GM03348 (cell line): ENCODE results near the gene C1orf105.

ENCODE experiments used
- DNase-seq: peaks from one replicate; pipeline ENCODE4 v3.0.0; 2012; ENCODE audit warnings: low spot score

The C1orf105 gene

DNA sequence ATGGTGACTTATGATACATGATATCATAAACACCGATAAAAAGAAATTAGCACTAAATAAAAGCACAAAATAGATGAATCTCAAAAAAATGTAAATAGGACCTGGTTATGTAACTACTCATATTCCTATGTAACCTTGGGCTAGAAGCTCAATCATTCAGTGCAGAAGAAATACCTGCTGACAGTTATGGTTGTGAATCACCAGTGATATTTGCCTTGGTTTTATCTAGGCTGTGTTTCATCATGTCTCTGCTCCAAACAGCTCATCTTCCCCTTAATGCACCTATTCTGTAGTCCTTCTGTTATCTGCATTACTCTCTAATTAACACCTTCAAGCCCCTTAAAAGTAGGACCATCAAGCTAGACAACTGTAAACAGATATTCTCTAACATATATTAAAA, 39.7 kb downstream of the C1orf105 start:
- no peak for DNase-seq

DNA sequence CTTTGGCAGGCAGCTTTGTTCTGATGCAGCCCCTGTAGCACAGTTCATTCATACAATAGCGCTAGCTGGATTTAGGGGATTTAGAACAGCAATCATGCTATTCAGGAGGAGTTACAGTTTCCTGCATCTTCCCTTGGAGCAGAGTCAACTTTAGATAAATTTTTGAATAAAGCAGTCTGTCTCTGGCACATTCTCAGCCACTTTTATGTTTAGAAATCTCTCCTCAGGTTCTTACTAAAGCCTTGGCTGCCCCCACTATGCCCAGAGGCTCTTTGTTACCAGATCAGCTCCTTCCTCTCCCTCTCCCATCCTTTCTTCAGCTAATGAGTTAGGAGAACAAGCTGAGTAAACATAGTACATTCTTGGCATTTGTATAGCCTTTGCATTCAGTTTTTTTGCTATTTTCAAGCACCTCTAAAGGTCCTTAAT, 40.4 kb downstream of the C1orf105 start:
- no peak for DNase-seq

DNA sequence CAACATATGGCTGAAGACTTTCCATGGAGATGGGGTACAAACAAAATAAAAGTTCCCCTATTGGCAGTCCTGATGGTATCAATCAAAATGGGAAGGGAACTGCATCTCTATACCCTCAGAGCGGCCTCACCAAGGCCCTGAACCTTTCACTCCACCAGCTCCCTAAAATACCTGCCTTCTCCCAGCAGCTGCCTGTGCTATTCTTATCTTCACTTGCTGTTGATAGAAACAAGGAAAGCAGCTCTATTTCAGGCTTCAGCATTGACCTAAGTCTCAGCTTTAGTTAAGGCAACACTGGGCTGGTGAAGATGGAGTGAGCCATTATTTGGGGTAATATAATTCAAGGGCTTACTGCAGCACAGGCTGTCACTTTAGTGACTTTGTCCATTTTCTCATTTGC, 45.1 kb downstream of the C1orf105 start:
- no peak for DNase-seq

DNA sequence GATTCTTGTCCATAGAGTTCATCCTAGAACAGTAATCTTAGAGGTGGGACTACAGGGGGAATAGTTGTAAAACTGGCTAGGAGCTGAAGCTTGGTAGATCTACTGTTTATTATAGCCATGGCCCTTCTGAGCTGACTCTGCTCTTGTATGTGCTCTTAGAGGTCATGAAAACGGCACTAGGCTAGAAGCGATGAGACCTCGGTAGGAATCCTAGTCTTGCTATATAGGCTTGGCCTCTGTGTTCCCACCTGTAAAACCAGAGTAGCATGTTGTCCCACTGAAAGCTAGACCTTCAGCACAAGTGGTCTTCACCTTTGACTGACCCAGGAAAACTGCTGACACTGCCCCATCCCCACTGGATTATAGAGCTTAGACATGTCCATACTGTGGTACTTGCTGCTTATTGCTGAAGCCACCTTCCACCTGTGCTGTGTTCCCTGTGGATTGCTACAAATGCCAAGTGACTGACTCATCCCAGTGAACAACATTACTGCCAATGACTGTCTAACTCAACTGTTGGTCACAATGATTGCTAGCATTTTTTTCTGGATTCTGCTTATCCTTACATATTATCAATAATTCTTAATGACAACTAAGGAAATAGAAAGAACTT, 46.4 kb downstream of the C1orf105 start:
- DNase-seq, result no peak

DNA sequence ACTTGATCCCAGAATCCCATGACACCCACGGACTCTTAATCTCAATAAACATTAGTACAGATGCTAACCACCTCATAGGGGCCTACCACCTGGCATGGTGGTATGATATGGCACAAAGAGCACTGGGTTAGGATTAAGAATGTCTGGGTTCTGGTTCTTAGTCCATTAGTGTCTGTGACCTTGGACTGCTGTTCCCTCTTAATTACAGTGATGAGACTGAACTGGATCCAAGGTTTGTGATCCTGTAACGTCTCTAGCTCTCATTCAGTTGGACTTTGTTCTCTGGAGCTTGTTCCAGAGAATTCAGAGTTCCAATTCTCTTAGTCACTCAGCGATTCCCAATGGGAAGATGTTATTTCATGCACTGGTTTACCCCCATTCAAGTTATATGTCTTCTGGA, 47.0 kb downstream of the C1orf105 start:
- DNase-seq, result no peak

DNA sequence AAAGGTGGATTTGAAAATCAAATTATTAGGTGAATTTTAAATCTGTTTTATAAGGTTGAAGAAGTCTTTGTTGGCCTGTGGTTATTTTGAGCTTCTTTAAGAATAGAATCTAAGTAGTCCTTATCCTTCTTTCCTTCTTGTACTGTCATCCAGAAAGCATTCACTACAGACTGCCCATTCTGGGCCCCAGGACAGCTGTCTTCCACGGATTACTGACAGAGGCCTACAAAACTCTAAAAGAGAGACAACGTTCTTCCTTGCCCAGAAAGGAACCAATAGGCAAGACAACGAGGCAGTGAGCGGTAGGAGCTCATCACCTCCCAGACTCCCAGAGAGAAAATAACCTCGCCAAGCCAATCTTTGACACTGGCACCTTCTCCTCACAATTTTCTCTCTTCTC, 47.8 kb downstream of the C1orf105 start:
- no peak for DNase-seq

DNA sequence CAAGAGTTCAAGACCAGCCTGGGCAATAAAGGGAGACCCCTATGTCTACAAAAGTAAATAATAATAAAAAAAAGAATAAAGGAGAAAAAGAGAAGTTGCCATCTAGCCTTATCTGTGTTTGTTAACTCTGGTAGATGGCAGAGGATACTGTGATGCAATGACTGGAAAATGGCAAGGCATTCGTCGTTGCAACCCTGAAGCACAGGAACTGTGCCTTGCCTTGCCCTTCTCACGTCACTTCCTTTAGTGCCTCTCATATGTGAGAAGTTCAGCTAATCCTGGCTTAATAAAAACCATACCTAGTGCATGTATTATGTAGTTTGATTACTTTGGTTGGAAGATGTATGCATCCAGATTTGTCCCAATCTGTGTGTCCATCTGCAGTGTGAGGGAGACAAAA, 49.2 kb downstream of the C1orf105 start:
- DNase-seq, result no peak

DNA sequence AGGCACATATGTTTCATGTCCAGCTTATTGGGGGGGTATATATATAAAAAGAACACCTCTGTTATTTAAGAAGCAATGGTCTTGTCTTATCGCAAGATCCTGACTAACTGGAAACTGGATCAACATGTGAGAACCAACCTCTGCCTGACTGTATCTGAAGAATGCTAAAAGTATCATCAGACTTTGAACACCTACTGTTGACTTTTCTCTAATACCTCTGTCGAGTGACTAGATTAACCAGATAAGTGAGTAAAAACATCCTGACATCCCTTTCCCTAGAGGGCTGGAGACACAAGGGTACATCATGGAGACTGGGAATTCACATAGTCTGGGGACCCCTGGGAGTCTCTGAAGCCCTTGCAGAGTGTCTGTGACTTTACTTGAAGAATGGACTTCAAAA, 49.7 kb downstream of the C1orf105 start:
- no peak for DNase-seq

DNA sequence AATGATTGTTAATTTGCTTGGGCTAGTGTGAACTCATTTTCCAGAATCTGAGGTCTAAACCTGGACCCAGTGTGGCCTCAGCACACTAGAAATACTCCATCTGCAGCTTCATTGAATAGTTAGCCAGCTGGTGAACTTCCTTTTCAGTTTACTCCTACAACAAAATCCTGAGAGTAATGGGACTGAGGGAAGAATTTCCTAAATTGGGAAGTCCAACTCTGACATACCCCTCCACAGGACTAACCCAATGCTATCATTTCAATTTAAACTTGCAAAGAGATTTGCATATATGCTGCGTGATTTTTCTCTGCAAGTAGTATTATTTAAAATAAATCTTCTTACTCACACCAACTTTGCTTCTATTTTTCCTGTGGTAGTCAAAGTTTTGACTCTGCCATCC, 51.2 kb downstream of the C1orf105 start:
- DNase-seq, result no peak

DNA sequence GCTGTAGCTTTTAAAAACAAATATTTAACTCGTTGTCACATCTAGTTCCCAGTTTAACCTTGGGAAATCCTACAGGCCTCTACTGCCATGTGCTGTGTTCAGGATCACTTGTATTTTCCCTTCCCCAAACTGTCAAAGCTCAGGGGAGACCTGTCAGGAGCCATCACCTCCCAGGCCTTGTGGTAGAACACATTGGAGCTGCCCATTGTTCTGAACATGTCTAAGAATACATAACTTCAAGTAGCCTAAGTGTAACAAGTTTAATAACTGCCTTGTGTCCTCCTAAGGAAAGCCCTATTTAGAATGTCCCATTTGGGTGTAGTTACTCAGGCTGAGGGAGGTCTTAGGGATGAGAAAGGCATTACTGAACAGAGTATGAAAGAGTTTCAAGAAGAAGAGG, 52.0 kb downstream of the C1orf105 start:
- DNase-seq, result no peak

DNA sequence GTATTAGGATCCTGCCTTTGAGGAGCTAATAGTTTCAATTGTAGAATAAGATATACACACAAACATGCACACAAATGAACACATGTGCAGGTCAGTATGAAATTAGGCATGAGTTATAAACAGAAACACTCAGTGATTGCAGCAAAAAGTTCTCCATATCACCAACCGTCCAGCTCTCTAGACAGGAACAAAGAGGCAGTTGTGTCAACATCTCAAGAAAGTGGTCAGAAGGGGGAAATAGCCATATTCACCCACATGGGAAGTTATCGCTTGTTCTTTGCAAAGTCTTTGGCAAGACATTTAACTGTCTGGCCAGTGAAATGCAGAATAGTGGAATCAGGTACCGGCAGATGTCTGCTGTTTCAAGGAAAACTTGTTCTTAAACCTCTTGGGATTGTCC, 52.8 kb downstream of the C1orf105 start:
- no peak for DNase-seq

DNA sequence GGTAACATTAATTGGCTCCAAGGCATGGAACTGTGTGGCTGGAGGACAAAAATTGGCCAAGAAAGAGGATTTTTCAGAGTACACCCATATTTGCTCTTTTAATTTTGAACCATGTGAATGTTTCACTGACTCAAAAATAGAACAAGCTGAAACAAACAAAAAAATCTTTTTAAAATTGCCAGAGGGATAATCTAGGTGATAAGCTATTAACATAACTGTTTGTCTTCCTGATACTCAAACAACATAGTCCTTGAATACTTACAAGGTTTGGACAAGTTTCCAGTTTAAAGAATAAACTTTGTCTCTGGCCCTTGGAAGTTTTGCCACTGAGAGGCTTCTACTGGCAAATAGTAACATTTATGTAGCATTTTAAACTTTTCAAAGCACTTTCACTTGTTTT, 53.4 kb downstream of the C1orf105 start:
- no peak for DNase-seq

DNA sequence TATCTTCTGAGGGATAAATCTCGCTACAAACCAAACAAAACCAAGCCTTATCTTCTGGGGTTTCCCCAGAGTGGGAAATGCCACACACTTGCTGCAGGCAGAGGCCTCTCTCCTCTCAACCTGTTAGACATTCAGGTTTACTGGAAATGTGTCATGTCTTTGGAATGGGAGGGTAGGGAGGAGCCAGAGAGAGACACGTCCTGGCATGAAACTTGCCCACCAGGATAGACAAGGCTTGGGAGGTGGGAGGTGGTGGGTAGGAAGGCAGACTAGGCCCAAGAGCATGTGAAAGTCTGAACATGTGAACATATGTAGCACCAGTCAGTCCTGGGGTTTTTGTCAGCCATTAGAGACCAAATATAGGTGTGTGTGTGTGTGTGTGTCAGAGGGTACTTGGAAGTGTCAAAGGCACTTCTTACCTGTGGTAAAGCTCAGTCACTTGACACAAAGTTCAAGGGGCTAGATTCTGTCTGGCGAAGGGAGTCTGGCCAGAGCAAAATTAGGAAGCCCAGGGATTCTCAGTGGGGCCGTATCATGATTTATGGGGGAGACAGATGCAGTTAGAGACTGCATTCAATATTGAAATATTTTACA, 55.8 kb downstream of the C1orf105 start:
- DNase-seq, result no peak

DNA sequence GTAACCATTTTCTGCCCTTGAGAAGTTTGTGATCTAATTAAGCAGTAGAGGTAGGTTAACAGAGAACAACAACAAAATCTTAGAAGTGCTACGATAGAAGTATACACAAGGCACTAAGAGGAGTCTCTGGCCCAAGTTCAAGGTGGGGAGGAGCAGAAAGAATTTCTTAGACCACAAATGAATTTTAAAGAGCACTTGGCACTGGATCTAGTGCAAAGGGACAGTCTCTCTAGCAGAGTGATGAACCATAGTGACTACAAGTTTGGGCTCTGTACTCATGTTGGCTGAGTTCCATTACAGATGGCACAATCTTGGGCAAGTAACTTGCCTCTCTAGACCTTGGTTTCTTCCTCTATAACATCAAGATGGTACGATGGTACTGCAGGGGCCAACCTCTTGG, 56.7 kb downstream of the C1orf105 start:
- no peak for DNase-seq

DNA sequence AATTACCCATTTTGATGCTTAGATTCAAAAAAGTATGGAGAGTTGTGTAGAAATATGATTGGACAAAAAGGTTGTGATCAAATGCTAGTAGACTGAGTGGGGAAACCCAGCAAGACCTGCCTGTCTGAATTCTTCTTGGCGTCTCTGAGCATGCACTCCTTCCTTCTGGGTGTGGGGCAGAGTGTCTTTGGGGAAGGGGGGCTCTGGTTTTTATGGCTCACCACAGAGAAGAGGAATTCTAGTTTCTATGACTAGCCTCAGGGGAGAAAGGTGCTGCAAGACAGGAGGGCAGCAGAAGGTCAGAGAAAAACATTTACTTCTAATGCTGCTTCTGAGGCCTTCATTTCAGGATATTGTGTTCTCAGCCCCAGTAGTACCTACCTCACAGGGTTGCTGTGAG, 57.3 kb downstream of the C1orf105 start:
- no peak for DNase-seq

DNA sequence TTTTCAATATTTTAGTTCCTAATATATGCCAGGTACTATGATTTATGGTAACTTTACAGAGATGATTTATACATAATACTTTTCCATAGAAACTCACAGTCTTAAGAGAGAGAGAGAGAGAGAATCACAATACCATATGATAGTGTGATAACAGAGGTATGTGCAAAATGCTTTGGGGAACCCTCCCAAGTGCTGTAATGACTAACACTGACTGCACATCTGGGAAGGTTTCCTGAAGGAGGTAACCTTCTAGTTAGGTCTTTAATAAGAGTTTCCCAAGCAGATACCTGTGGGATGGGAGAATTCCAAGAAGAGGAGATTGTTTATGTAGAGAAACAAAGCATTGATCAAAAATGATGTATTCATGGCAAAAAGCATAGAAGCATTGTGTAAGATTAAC, 58.0 kb downstream of the C1orf105 start:
- no peak for DNase-seq

DNA sequence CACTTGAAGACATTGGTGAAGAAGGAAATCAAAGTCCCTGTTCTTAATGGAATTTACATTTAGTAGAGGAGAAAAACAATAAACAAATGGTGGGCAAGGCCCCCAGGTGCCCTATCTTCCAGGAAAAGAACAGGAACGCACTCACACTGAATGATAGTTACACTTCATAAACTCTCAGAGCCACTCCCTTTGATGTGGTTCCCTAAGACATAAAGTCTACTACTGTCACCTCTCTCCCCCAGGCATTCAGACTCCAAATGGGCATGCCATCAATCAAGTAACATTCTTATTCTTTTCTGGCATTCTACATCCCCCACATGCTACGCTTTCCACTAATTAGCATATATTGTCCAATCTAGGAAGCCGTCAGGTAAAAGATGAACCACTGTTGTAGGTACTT, 59.9 kb downstream of the C1orf105 start:
- no peak for DNase-seq

DNA sequence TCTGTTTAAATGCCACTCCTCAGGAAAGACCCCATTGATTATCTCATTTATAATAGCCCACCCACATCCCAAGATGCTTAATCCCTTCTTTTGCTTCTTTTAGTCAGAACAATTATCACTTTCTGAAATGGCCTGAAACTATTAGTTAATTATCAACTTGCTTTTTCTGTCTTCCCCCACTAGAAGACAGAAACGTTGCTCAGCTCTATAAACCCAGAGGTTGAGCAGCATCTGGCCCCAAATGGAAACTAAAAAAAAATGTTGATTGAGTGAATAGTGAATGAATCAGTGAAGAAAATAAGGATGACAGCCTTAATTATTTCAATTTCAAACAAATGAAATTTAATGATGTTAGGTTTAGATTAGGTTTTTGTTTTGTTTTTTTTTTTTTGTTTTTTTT, 61.6 kb downstream of the C1orf105 start:
- no peak for DNase-seq

DNA sequence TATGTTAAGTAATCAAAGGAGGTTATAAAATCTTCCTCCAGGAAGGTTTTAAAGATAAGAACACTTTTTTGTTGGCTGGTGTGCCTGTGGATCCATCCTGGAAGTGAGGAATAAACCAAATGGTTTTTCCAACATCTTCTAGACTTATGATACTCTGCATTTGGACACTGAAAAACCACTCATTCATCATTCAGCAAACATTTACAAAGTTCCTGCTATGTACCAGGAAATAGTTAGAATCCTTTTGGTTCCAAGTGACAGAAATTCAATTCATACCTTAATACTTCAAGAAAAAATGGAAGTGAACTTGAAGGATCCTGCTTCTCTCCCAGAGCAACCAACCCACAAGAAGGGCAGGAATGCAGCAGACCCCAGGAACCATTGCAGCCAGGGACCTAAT, 63.0 kb downstream of the C1orf105 start:
- no peak for DNase-seq

DNA sequence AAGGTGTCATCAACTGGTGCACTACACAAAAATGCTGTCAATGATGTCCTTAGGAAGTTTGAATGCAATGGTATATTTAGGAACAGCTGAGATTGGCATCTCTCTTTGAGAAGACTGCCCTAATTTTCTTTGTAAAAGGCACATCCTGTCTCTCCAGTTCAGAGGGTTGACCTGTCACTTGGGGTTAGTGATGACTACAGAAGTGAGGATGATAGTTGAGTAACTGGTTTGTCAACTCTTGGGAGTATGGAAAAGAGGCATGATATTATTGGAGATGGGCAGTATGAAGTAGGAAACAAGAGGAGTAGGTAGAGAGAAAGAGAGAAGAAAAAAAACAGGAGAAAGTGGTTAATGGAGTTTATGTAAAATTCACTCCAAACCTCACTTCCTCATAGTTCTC, 63.8 kb downstream of the C1orf105 start:
- DNase-seq, result no peak

DNA sequence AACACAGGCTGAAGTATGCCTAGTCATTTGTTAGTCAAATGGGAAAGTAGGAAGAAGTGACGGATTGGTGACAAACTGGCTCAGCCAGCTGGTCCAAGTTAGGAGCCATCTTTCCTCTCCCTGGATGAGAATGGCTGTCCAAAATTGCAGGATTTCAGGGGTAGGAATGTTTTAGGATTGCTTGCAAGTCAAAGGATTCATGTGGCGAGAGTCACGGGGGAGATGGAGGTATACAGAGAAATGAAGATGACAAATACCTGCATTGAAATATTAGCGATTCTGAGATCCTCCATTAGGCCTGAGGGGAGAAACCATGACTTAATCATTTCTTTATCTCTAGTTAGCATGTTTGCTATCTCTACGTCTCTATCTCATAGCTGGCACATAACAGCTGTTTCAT, 65.1 kb downstream of the C1orf105 start:
- DNase-seq, result no peak

DNA sequence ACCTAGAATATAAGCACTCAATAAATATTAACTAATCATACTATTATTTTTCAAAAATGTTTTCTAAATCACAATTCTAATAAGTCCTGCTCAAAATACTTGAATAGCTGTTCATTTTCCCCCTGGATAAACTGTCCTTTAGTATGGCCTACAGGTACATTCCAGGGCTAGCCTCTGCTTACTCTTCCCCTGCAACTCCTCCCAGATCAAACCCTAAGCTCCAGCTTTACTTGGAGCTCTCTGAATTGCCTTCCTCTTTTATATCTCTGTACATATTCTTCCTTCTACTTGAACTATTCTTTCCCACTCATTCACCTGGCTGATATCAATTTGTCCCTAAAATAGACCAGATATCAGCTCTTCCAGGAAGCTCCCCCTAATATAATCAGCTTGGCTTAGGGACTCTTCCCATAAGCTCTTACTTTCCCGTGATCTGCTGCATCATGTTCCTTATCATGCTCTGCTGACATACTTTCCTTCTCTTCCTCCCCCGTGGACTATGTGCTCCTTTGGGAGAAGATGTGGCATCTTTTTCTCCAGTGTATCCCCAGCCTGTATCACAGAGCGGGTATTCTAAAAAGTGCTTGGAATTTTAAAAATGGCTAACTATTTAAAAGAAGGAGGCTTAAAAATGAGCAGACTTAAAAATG, 66.4 kb downstream of the C1orf105 start:
- DNase-seq, result no peak

DNA sequence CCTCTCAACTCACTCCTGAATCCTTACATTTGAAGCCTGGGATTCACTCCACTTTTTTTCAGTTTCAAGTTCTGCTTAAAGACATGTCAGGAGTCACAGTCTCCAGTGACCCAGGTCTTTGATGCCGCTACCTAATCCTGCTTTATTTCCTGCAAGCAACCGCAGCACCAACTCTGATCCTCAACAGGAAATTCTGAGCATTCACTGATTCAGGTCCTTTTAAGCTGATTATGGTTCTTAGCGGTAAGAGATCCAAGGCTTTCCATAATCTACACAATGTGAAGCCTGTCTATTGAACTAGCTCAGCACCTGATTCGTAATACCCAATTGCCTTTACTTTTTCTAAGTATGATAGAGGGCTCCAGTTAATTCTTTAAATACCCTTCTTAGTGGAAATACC, 67.1 kb downstream of the C1orf105 start:
- no peak for DNase-seq

DNA sequence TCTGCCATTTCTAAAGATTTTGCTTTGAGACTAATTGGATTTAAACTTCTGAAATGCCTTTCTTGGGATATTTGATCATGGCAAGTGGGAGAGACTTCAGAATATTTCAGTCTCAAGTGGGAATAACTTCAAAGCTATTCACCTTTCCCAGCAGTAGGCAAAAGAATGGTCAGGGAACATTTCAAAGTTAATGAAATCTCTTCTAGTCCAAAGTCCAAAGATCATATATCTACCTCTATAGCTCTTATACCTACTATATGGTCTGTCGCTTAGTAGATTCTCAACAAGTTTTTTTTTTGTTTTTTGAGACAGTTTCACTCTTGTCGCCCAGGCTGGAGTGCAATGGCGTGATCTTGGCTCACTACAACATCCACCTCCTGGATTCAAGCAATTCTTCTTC, 67.9 kb downstream of the C1orf105 start:
- DNase-seq, result no peak
